Measurements from ENCODE around the gene RAB3IL1. TPM values are rescaled to one million over a fixed set of nuclear protein-coding genes. Genes with fewer than 3 reads are reported as not detected.

RAB3IL1 gene
- total and polyA plus RNA-seq, 2 donors (not counting 1 experiment from before 2014, with no cell fraction given) = 9.6 to 13.4 TPM

GRCh38 chr11:61893981-61894380, 23.4 kb downstream of the RAB3IL1 start:
- Histone ChIP-seq H3K27ac (ENCODE audit: insufficient read depth, low read length) (no peak overlapping the region), H2AFZ (ENCODE audit: low read length) (no peak overlapping the region), H3K36me3 (ENCODE audit: control insufficient read depth, insufficient read depth, low read length) (peaks cover 2% of the 10 kb centered on the region), H3K9me3 (ENCODE audit: control insufficient read depth, insufficient read depth, low read depth, low read length) (no peaks in the 10 kb centered on the region), H3K79me2 (ENCODE audit: control insufficient read depth, insufficient read depth, low read length) (peaks cover 5% of the 10 kb centered on the region), H3K27me3 (ENCODE audit: control insufficient read depth, insufficient read depth, low read length) (no peaks in the 10 kb centered on the region), H3K9ac (ENCODE audit: insufficient read depth, low read length) (no peak overlapping the region), H3K4me3 (replicated peaks in 1 of 4; ENCODE audit: control extremely low read depth in 1 of 4, insufficient read depth in 1 of 4, low read depth in 3 of 4, low read length in 4 of 4) (no peak overlapping the region), H4K20me1 (ENCODE audit: control insufficient read depth, extremely low read depth, insufficient read depth, low read length) (no peaks in the 10 kb centered on the region), H3K4me2 (ENCODE audit: extremely low read depth, insufficient read depth, low read length) (no peak overlapping the region), H3K4me1 (ENCODE audit: control insufficient read depth, extremely low read depth, insufficient read depth, low read length) (no peaks in the 10 kb centered on the region)
- peak; percentile 88 to 96 for DNase-seq (ENCODE audit: low read depth in 2 of 2)
- TF ChIP-seq CTCF (conservative IDR thresholded peaks at IDR 0.05 in 1 of 2, IDR thresholded peaks at IDR 0.05 in 1 of 2; ENCODE audit: low read depth in 1 of 2, low read length in 2 of 2) (no peak), EZH2 (IDR thresholded peaks at IDR 0.05; ENCODE audit: low read length, missing control alignments) (no peak)

GRCh38 chr11:61892085-61892370, 25.3 kb downstream of the RAB3IL1 start:
- Histone ChIP-seq H3K79me2 (ENCODE audit: control insufficient read depth, insufficient read depth, low read length) (peaks cover 14% of the 10 kb centered on the region), H3K4me2 (ENCODE audit: extremely low read depth, insufficient read depth, low read length) (no peak overlapping the region), H3K9me3 (ENCODE audit: control insufficient read depth, insufficient read depth, low read depth, low read length) (no peaks in the 10 kb centered on the region), H2AFZ (ENCODE audit: low read length) (no peak overlapping the region), H3K9ac (ENCODE audit: insufficient read depth, low read length) (no peak overlapping the region), H3K4me1 (ENCODE audit: control insufficient read depth, extremely low read depth, insufficient read depth, low read length) (peaks cover 3% of the 10 kb centered on the region), H3K27ac (ENCODE audit: insufficient read depth, low read length) (no peak overlapping the region), H3K4me3 (replicated peaks in 1 of 4; ENCODE audit: control extremely low read depth in 1 of 4, insufficient read depth in 1 of 4, low read depth in 3 of 4, low read length in 4 of 4) (peak overlapping the region in 1 of 4 experiments; percentile 93), H4K20me1 (ENCODE audit: control insufficient read depth, extremely low read depth, insufficient read depth, low read length) (no peaks in the 10 kb centered on the region), H3K27me3 (ENCODE audit: control insufficient read depth, insufficient read depth, low read length) (no peaks in the 10 kb centered on the region), H3K36me3 (ENCODE audit: control insufficient read depth, insufficient read depth, low read length) (no peaks in the 10 kb centered on the region)
- TF ChIP-seq EZH2 (IDR thresholded peaks at IDR 0.05; ENCODE audit: low read length, missing control alignments) (no peak), CTCF (conservative IDR thresholded peaks at IDR 0.05 in 1 of 2, IDR thresholded peaks at IDR 0.05 in 1 of 2; ENCODE audit: low read depth in 1 of 2, low read length in 2 of 2) (no peak)
- DNase-seq (ENCODE audit: low read depth in 2 of 2) = no peak

GRCh38 chr11:61891331-61892084, 25.9 kb downstream of the RAB3IL1 start, which contains the start of gene FADS3:
Gene FADS3 (minus strand): TSS chr11:61891545. CDS start chr11:61891381, 164 bp downstream.
- H3K4me1 ChIP-seq (ENCODE audit: control insufficient read depth, extremely low read depth, insufficient read depth, low read length) = peaks cover 3% of the 10 kb centered on the region
- TF ChIP-seq CTCF (conservative IDR thresholded peaks at IDR 0.05 in 1 of 2, IDR thresholded peaks at IDR 0.05 in 1 of 2; ENCODE audit: low read depth in 1 of 2, low read length in 2 of 2) (no peak), EZH2 (IDR thresholded peaks at IDR 0.05; ENCODE audit: low read length, missing control alignments) (no peak)
- H3K36me3 ChIP-seq (ENCODE audit: control insufficient read depth, insufficient read depth, low read length) = peaks cover 2% of the 10 kb centered on the region
- H3K4me3 ChIP-seq (replicated peaks in 1 of 4; ENCODE audit: control extremely low read depth in 1 of 4, insufficient read depth in 1 of 4, low read depth in 3 of 4, low read length in 4 of 4) = peak within 1 kb of the TSS; percentile 65 to 93 (median 80)
- H3K27ac ChIP-seq (ENCODE audit: insufficient read depth, low read length) = peak within 1 kb of the TSS; percentile 53
- no peaks in the 10 kb centered on the region for H3K27me3 ChIP-seq (ENCODE audit: control insufficient read depth, insufficient read depth, low read length)
- no peak within 1 kb of the TSS for H2AFZ ChIP-seq (ENCODE audit: low read length)
- H3K9me3 ChIP-seq (ENCODE audit: control insufficient read depth, insufficient read depth, low read depth, low read length) = no peaks in the 10 kb centered on the region
- DNase-seq (ENCODE audit: low read depth in 2 of 2) = peak; percentile 68 to 74
- peak within 1 kb of the TSS; percentile 91 for H3K4me2 ChIP-seq (ENCODE audit: extremely low read depth, insufficient read depth, low read length)
- H4K20me1 ChIP-seq (ENCODE audit: control insufficient read depth, extremely low read depth, insufficient read depth, low read length) = no peaks in the 10 kb centered on the region
- peaks cover 19% of the 10 kb centered on the region for H3K79me2 ChIP-seq (ENCODE audit: control insufficient read depth, insufficient read depth, low read length)
- peak within 1 kb of the TSS; percentile 69 for H3K9ac ChIP-seq (ENCODE audit: insufficient read depth, low read length)
